Neural crest cell (in vitro differentiated cells): ENCODE measurements around the gene TMEM97. TPM values are rescaled to one million over a fixed set of nuclear protein-coding genes. Genes with fewer than 3 reads are reported as not detected.
"Not testable (repeated sequence)": the region's sequence is repeated elsewhere in the genome, so short reads cannot be mapped to it uniquely, and the experiment has no call there.

ENCODE experiments used
- DNase-seq: peaks from one replicate; pipeline ENCODE4 v3.0.0; 2021; ENCODE audit warnings: low read depth, mixed read lengths, low spot score
- H3K27ac Mint-ChIP-seq: one replicate; pipeline ENCODE4 v1.8.0; 2021; ENCODE audit warnings: mild to moderate bottlenecking, mixed read lengths; ENCODE audit not compliant: unreplicated experiment
- H3K27me3 Mint-ChIP-seq: 2 replicates; pipeline ENCODE4 v1.8.0; 2021; ENCODE audit warnings: low read depth, mild to moderate bottlenecking, mixed read lengths
- H3K36me3 Mint-ChIP-seq: 2 replicates; pipeline ENCODE4 v1.8.0; 2021; ENCODE audit warnings: low read depth, mild to moderate bottlenecking, mixed read lengths
- H3K4me1 Mint-ChIP-seq: 2 replicates; pipeline ENCODE4 v1.8.0; 2021; ENCODE audit warnings: mixed read lengths
- H3K4me3 Mint-ChIP-seq: one replicate; pipeline ENCODE4 v1.8.0; 2021; ENCODE audit warnings: mild to moderate bottlenecking, mixed read lengths
- H3K9me3 Mint-ChIP-seq: 2 replicates; pipeline ENCODE4 v1.8.0; 2021; ENCODE audit warnings: mixed read lengths
- total RNA-seq: library from RNA; stranded (reverse); gene quantifications from 2 replicates; pipeline ENCODE4 v1.2.1, GENCODE V29; 2021
- TF ChIP-seq, protein P1 (sequence below): fragments of 200-600 bp; sonication (generic); conservative IDR thresholded peaks from 2 replicates; pipeline ENCODE4 v1.5.0; 2021; ENCODE audit warnings: antibody characterized with exemption, mild to moderate bottlenecking

TMEM97 gene
- total RNA-seq, 1 donor from 2014 or later, result 276 TPM

DNA sequence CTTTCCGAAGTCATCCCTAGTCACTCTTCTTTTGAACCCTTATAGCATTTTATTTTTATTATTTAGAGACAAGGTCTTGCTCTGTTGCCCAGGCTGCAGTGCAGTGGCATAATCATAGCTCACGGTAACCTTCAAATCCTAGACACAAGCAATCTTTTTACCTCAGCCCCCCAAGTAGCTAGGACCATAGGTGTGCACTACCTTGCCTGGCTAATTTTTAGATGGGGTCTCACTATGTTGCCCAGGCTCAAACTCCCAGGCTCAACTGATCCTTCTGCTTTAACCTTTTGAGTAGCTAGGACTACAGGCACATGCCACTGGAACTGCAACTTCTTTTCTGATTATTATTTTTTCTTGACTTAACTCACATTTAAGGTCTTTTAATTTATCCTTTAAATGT, 33.0 kb upstream of the TMEM97 start:
- H3K4me1 Mint-ChIP-seq, result no peaks in the 10 kb centered on the region
- H3K9me3 Mint-ChIP-seq, result no peaks in the 10 kb centered on the region
- no peak for DNase-seq
- TF ChIP-seq, protein P1, sequence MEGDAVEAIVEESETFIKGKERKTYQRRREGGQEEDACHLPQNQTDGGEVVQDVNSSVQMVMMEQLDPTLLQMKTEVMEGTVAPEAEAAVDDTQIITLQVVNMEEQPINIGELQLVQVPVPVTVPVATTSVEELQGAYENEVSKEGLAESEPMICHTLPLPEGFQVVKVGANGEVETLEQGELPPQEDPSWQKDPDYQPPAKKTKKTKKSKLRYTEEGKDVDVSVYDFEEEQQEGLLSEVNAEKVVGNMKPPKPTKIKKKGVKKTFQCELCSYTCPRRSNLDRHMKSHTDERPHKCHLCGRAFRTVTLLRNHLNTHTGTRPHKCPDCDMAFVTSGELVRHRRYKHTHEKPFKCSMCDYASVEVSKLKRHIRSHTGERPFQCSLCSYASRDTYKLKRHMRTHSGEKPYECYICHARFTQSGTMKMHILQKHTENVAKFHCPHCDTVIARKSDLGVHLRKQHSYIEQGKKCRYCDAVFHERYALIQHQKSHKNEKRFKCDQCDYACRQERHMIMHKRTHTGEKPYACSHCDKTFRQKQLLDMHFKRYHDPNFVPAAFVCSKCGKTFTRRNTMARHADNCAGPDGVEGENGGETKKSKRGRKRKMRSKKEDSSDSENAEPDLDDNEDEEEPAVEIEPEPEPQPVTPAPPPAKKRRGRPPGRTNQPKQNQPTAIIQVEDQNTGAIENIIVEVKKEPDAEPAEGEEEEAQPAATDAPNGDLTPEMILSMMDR, result no peak
- no peak overlapping the region for H3K27ac Mint-ChIP-seq
- H3K36me3 Mint-ChIP-seq, result no peaks in the 10 kb centered on the region
- H3K4me3 Mint-ChIP-seq, result no peak overlapping the region
- no peaks in the 10 kb centered on the region for H3K27me3 Mint-ChIP-seq

DNA sequence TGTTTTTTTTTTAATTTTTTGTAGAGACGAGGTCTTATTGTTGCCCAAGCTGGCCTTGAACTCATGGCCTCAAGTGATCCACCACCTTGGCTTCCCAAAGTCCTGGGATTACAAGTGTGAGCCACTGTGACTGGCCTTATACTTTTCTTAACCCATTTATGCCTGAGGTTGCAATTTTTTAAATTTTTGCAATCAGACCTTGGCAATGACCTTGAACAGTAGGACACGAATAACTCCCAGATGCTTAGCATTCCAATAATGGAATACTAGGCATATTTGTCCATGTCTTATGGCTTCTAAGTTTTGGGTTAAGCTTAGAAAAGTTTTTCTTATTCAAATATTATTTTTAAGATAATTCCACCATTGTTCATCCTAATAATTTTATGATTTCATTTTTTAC, 28.3 kb upstream of the TMEM97 start:
- Mint-ChIP-seq H3K4me3 (no peak overlapping the region), H3K9me3 (no peaks in the 10 kb centered on the region), H3K4me1 (no peaks in the 10 kb centered on the region), H3K27me3 (peaks cover 15% of the 10 kb centered on the region), H3K36me3 (no peaks in the 10 kb centered on the region), H3K27ac (no peak overlapping the region)
- DNase-seq, result no peak
- TF ChIP-seq, protein P1, result no peak

DNA sequence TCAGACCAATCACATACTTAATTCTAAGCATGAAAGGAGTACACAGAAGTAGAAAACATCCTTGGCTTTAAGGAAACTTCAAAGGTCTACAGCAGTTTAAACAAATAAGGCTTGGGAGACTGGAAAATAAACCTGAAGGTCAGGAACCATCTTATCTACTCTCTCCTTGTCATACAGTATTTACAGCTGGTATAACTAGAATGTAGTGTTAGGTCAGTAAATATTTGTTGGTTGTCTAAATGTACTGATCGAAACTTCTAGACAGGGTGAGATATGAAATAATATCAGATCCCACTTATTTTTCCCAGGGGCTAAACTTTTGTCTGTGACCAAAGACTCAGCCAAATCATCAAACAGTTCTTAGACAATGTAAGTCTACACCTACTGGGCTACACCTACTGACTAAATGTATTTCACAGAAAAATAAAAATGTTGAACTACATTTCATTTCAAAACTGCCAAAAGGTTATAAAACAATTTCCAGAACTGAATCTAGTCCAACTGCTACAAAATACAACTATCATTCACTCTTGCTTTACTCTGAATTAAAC, 27.1 kb upstream of the TMEM97 start:
- Mint-ChIP-seq H3K27me3 (peaks cover 15% of the 10 kb centered on the region), H3K27ac (no peak overlapping the region), H3K9me3 (no peaks in the 10 kb centered on the region), H3K4me3 (no peak overlapping the region), H3K4me1 (no peaks in the 10 kb centered on the region), H3K36me3 (no peaks in the 10 kb centered on the region)
- TF ChIP-seq, protein P1, result no peak
- no peak for DNase-seq

DNA sequence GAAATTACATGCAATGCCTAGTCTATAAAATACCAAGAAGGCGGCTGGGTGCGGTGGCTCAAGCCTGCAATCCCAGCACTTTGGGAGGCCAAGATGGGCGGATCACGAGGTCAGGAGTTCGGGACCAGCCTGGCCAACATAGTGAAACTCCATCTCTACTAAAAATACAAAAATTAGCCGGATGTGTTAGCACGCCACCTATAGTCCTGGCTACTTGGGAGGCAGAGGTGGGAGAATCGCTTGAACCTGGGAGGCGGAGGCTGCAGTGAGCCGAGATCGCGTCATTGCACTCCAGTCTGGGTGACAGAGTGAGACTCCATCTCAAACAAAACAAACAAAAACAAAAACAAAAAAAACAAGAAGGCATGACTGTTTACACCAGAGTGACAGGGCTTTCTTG, 26.1 kb upstream of the TMEM97 start:
- H3K36me3 Mint-ChIP-seq, H3K4me1 Mint-ChIP-seq, H3K4me3 Mint-ChIP-seq, H3K27ac Mint-ChIP-seq, H3K9me3 Mint-ChIP-seq, DNase-seq: not testable (repeated sequence)
- peaks cover 15% of the 10 kb centered on the region for H3K27me3 Mint-ChIP-seq

DNA sequence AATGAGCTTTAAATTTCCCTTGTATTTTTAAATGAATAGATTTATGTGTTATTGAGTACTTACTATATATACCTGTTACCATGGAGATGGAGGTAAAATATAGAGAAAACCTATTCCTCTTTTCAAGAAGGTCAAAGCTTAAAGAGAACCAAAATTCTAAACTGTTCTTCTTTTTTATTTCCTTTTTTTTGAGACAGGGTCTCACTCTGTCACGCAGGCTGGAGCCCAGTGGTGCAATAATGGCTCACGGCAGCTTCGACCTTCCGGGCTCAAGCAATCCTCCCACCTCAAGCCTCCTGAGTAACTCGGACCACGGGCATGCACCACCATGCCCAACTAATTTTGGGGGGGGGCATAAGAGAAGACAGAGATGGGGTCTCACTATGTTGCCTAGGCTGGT, 25.0 kb upstream of the TMEM97 start:
- no peak for DNase-seq
- Mint-ChIP-seq H3K4me1 (no peaks in the 10 kb centered on the region), H3K4me3 (no peak overlapping the region), H3K9me3 (no peaks in the 10 kb centered on the region), H3K27ac (no peak overlapping the region), H3K27me3 (peaks cover 15% of the 10 kb centered on the region), H3K36me3 (no peaks in the 10 kb centered on the region)
- TF ChIP-seq, protein P1, result no peak

DNA sequence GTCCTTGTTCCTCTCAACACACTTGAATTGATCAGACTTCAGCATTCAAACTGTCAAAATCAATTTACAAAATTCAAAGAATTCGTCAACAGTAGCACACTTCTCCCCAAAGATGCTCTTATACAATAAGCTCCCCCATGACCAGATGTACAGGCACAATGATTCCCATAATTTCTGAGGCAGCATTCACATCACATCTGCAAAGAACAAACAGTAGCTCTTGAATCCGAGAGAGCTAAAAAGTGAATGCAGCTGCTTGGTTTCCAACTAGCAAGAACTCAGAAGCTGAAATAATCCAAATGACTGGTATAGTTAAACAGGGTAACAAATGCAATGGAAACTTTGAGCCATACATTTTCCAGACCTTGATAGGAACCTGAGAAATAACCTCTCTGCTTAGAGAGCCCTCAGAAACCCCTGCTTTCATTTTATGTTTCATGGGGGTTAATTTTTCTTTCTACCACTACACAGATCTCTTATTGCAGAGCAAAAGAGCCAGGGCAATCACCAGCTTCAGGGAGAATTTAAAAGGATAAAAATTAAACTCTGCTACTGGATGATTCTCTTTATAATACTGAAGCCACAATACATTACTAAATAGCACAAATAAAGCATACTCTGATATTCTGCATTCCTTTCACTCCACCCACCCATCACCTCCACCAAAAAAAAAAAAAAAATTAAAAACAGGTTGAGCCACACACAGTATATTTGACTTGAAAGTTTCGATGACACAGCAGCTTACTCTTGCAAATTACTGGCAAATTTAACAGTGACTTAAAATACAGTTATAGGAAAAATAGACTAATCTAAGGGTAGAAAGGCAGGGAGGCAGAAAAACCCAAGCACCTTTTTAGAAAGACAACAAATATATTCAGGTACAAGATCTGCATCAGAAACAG, 23.1 kb upstream of the TMEM97 start:
- H3K27me3 Mint-ChIP-seq, result peaks cover 15% of the 10 kb centered on the region
- no peak overlapping the region for H3K4me3 Mint-ChIP-seq
- no peak overlapping the region for H3K27ac Mint-ChIP-seq
- H3K9me3 Mint-ChIP-seq, result no peaks in the 10 kb centered on the region
- H3K36me3 Mint-ChIP-seq, result no peaks in the 10 kb centered on the region
- peaks cover 9% of the 10 kb centered on the region for H3K4me1 Mint-ChIP-seq
- TF ChIP-seq, protein P1, result no peak
- no peak for DNase-seq
